CD4-positive, alpha-beta T cell treated with Interleukin-6 for 4 hours (primary cell): ENCODE results near the gene SLC25A19.
"Not testable (repeated sequence)": the region's sequence is repeated elsewhere in the genome, so short reads cannot be mapped to it uniquely, and the experiment has no call there.

Source experiments
- DNase-seq: peaks from one replicate; pipeline ENCODE4 v3.0.0-alpha.2; 2020; ENCODE audit warnings: mixed read lengths

Gene SLC25A19

GRCh38 chr17:75301049-75301448, 11.8 kb upstream of the SLC25A19 start:
- DNase-seq, result no peak

GRCh38 chr17:75300280-75300679, 11.0 kb upstream of the SLC25A19 start:
- DNase-seq, result no peak

- DNase-seq, result no peak
These were observed 6.2 kb upstream of the SLC25A19 start for GRCh38 chr17:75295201-75296158.

GRCh38 chr17:75292810-75293448, 3.7 kb upstream of the SLC25A19 start:
- DNase-seq, result not testable (repeated sequence)

GRCh38 chr17:75289832-75290337, 652 bp upstream of the SLC25A19 start:
- DNase-seq, result peak; percentile 76

- no peak for DNase-seq
These were observed 491 bp downstream of the SLC25A19 start for GRCh38 chr17:75288770-75289114.

- DNase-seq, result no peak
These were observed 874 bp downstream of the SLC25A19 start for GRCh38 chr17:75288359-75288758.

- DNase-seq, result no peak
These were observed 2.0 kb downstream of the SLC25A19 start for GRCh38 chr17:75287221-75287620.

GRCh38 chr17:75285123-75285522, 4.1 kb downstream of the SLC25A19 start:
- no peak for DNase-seq

GRCh38 chr17:75280189-75280588, 9.0 kb downstream of the SLC25A19 start:
- DNase-seq, result not testable (repeated sequence)

- DNase-seq, result no peak
These were observed 11.6 kb downstream of the SLC25A19 start for GRCh38 chr17:75277664-75278071.

- DNase-seq, result no peak
These were observed 15.1 kb downstream of the SLC25A19 start for GRCh38 chr17:75273977-75274708.

GRCh38 chr17:75272848-75273184, 16.4 kb downstream of the SLC25A19 start:
- DNase-seq, result no peak

- DNase-seq, result no peak
These were observed 17.0 kb downstream of the SLC25A19 start for GRCh38 chr17:75271955-75272847.

- DNase-seq, result peak; percentile 90
These were observed 17.8 kb downstream of the SLC25A19 start for GRCh38 chr17:75271233-75271954.

GRCh38 chr17:75270966-75271232, 18.3 kb downstream of the SLC25A19 start, which contains the start of gene MIF4GD:
Gene MIF4GD (minus strand): TSS chr17:75271231. CDS start chr17:75270195, 1,036 bp downstream.
- no peak for DNase-seq

GRCh38 chr17:75270218-75270965, 18.8 kb downstream of the SLC25A19 start:
- peak; percentile 56 for DNase-seq

GRCh38 chr17:75269844-75270217, 19.4 kb downstream of the SLC25A19 start:
- no peak for DNase-seq

- no peak for DNase-seq
These were observed 21.6 kb downstream of the SLC25A19 start for GRCh38 chr17:75267411-75268232.

- DNase-seq, result no peak
These were observed 22.2 kb downstream of the SLC25A19 start for GRCh38 chr17:75267153-75267410.
